Activated CD4-positive, alpha-beta T cell treated with anti-CD3 and anti-CD28 coated beads, Interleukin-10, Interleukin-2, amounts not matched to agents 100 ng/mL and 50 ng/mL, durations not matched to agents 16 hours and 8 hours (primary cell): ENCODE results near the gene GPHN.

Experiments
- DNase-seq: peaks from one replicate; pipeline ENCODE4 v3.0.0-alpha.2; 2020

Gene GPHN

GRCh38 chr14:67068251-67068650, 560.3 kb downstream of the GPHN start:
- no peak for DNase-seq

DNA sequence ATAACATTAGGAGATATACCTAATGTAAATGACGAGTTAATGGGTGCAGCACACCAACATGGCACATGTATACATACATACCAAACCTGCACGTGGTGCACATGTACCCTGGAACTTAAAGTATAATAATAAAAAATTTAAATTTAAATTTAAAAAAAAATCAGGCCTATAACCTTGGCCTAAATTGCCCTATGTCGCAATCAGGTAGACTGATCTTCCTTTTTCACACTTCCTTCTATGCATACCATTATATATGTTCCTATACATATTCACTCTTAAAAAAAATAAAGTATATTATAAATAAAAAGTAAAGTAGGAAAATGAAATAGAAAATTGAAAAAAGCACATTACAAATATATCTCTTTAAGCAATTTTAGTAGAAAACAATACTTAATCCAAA, 563.6 kb downstream of the GPHN start:
- no peak for DNase-seq

DNA sequence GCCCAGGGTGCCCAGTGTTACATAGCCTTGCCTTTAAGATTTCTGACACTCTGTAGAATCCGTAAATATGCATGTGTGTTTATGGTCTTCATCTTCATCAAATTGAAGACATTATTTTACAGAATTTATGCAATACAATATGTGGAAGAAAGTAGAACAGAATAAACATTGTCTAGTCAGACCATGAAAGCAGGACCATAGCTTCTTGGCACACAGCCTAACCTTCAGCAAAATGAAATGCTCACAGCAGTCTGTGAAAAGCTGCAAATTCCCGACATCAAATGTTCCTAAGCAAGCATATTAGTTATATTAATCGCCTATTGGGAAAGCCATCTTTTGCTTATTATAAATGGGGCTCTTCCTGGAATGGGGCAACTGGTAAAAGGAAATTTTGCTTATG, 570.0 kb downstream of the GPHN start:
- DNase-seq = no peak

- no peak for DNase-seq
These were observed 571.9 kb downstream of the GPHN start for GRCh38 chr14:67079846-67080245.

DNA sequence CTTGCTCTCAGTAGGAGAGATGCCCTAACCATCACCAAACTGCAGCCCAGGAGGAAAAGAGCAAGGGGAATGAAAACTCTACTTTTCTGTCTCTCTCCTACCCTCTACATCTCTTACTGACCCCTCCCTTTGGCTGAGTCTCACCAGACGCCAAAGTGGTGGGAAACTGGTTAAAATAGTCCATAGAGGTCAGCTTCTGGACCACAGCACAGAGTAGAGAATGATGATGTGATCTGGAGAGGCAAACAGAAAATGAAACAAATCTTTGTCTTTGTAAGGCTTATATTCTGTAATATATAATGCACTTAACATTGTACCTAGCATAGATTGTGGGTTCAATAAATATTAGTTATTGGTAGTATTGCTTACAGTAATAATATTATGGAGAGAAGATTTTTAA, 600.3 kb downstream of the GPHN start:
- no peak for DNase-seq

DNA sequence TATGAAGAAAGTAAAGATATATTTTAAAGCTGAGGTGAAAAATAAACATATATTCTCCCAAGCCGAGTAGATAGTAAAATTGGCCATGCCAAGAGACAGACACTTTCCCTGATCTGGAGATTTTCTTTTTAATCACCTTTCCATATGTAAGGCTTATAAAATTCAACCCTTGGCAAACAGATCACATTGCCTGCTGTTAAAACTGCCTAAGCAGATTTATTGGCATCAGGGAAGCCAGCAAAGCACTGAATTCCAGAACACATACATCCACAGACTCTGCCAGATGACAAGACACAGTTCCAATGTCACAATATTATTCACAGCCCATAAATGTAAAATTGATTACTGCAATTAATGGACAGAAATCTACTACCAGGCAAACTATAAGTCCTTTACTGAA, 603.1 kb downstream of the GPHN start:
- DNase-seq = no peak

GRCh38 chr14:67112344-67112743, 604.4 kb downstream of the GPHN start:
- no peak for DNase-seq

DNA sequence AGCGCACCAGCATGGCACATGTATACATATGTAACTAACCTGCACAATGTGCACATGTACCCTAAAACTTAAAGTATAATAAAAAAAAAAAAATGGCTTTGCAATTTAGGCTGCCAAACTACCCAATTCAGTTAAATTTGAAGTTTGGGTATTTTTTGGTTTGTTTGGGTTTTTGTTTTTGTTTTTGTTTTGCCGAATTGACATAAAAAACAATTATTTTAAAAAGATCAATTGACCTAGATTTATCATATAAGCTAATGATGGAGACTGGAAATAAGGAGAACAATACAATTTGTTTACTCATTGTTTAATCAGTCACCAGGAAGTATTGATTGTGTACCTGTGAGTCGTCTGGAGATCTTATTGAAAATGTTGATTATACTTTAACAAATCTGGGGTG, 619.2 kb downstream of the GPHN start:
- DNase-seq = no peak

DNA sequence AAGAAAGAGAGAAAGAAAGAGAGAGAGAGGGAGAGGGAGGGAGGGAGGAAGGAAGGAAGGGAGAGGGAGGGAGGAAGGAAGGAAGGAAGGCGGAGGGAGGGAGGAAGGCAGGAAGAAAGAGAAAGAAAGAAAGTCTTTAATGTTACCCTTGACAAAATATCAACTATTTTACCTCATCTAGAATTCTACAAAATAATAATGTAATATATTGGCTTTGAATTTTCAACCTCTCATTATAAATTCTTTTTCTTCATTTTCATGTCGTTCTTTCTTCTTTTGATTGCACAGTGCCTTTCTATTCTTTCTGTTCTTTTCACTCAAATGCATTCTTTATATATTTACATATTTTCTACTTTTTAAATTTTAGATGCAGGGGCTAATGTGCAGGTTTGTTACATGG, 621.8 kb downstream of the GPHN start:
- DNase-seq = no peak

- no peak for DNase-seq
These were observed 623.7 kb downstream of the GPHN start for GRCh38 chr14:67131691-67132090.

DNA sequence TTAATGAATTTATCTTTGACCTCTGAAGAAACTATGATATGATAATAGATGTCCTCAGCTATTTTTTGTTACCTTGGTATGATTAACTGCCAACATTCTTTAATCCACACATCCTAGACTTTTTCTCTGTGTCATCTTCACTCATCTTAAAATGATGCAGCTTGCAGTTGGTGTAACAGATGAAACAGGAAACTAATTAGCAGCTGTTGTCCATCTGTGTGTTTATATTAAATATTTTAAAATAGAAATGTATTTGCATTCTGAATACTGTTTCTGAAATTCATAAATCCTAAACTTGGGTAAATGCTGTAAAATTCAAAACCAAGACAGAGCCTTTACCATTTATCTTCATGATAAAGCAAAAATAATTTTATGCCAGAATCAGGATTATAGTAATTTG, 625.2 kb downstream of the GPHN start:
- DNase-seq = no peak

- DNase-seq = peak; percentile 20
These were observed 625.9 kb downstream of the GPHN start for GRCh38 chr14:67133595-67134441.

GRCh38 chr14:67137744-67138371, 629.9 kb downstream of the GPHN start:
- DNase-seq = no peak

DNA sequence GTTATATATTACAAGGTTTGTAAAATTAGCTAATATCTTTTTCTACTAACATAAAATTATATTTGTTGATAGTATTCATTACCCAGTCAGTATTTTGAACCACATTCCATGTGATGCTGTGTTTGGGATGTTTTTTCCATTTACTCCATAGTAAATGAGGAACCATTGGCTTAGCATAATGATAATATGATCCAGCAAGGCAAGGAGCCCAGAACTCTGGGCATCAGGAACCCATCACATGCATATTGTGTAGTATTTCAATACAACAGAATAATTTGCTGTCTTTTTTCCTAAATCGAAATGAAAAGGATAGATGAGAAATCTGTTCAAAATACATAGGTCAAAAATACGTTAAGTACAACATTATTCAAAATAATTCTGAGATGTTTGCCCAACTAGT, 632.6 kb downstream of the GPHN start:
- DNase-seq = no peak

GRCh38 chr14:67141146-67141900, 633.4 kb downstream of the GPHN start:
- DNase-seq = no peak

DNA sequence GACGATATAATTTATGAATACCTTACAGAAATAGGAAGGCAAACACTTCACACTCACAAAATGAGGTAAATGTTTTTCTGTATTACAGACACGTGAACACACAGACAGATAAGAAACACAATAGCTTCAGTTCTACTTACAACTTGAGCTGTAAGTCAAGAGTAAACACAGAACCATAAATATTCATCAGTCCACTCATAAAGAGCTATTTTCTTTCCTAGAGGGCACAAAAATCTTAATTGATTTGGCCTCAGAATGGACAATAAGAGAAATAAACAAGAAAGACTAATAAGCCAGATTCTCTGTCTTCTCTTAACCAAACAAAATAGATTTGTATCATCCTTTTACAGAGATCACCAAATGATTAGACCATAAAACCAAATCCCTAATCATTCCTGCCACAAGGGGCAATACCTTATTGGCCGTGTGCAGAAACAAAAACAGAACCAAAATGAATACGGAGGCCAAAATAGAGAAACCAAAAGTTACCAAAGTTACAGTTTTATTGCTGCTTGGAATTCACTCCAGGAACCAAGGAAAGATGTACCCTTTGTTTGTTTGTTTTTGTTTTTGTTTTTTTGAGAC, 643.2 kb downstream of the GPHN start:
- DNase-seq = no peak

DNA sequence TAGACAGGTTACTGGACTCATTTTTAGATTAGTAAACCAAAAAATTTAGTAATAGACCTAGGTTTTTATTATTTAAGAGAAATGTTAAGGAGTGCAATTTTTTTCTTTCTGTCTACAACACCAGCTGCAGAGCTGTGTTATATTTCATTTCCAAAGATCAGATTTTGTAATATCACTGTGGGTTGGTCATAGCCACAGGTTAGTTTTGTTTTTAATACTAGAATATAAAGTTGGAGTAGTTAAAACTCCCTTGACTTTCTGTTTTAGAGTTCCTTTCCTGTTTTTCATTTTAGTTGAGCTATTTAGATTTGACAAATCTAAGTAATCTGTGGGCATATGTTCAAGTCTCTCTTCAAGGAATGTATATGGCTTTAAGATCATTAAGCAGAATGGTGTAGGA, 650.6 kb downstream of the GPHN start:
- DNase-seq = peak; percentile 75

- no peak for DNase-seq
These were observed 654.4 kb downstream of the GPHN start for GRCh38 chr14:67162385-67162784.

GRCh38 chr14:67166450-67166853, 658.5 kb downstream of the GPHN start:
- peak; percentile 48 for DNase-seq

DNA sequence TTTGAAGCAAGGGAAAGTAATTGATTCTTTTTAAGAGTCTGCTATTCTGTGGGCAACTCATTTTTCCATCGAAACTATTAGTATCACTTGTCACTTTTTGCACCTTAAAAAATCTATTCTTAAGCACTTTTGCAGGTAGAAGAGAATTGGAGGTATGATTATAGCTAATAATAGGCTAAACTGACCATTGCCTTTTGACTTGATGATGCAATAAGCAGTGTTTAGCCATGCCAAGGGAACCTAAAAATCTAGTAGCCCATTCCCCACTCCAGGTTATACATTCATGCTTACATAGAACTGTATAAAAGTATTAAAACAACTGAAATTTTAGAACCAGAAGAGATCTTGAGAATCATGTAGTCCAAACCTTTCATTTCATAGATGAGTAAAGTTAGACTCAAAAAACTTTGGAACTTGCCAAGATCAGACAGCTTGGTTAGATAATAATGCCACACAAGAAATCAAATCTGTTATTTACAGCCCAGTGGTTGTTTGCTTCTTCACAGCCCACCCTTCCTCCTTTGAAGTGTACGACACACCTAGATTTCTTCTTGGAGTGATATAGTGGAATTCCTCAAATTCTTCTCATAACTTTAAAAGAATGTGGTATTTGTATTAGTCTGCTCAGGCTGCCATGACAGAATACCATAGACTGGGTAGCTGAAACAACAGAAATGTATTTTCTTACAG, 659.6 kb downstream of the GPHN start:
- DNase-seq = no peak

- no peak for DNase-seq
These were observed 660.1 kb downstream of the GPHN start for GRCh38 chr14:67168110-67168441.

DNA sequence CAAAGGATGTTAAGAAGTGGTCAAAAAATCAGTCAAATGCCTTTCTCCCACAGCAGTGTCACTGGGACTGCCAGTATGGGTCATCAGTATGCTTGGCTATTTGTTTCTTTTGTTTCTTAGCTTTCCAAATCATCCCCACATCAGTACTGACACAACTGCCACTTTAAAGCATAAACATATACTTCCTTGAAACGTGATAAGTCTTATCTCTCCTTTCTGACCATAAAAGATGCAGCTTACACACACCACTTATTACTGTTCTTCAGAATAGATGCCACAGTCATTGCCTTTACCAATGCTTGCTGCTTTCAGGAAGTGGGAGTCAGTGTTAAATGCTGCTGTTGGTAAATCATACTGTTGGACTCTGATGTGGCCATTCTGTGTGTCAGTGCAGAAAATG, 662.7 kb downstream of the GPHN start:
- DNase-seq = peak; percentile 36

- DNase-seq = no peak
These were observed 664.1 kb downstream of the GPHN start for GRCh38 chr14:67172056-67172455.
